ENCODE results near the gene CCDC17. TPM values are rescaled to one million over a fixed set of nuclear protein-coding genes. Genes with fewer than 3 reads are reported as not detected.

CCDC17 gene
- total and polyA plus RNA-seq, 2 experiments from 2014 or later = 0.57 to 2.2 TPM

GRCh38 chr1:45620588-45621500 lies 3.0 kb downstream of the CCDC17 start:
- Mint-ChIP-seq H3K9me3 (no peaks in the 10 kb centered on the region), H3K27me3 (ENCODE audit: insufficient read depth, low read depth, poor library complexity) (peaks cover 25% of the 10 kb centered on the region), H3K27ac (0 out of 2 replicates have a peak overlapping the region, but pooled peaks have one; percentile 56), H3K4me3 (no peak overlapping the region), H3K4me1 (peaks cover 7% of the 10 kb centered on the region), H3K36me3 (ENCODE audit: low read depth) (peaks cover 50% of the 10 kb centered on the region)
- Histone ChIP-seq H3K79me2 (replicated peaks; ENCODE audit: insufficient read depth) (no peaks in the 10 kb centered on the region), H3K36me3 (ENCODE audit: insufficient read depth) (peaks cover 26% of the 10 kb centered on the region), H3K4me1 (ENCODE audit: insufficient read depth) (peaks cover 10% of the 10 kb centered on the region; the same call in 1 of the 2 replicates), H3K4me2 (no peak overlapping the region), H2AFZ (no peak overlapping the region), H4K20me1 (replicated peaks; ENCODE audit: insufficient read depth) (peaks cover 33% of the 10 kb centered on the region), H3F3A (replicated peaks; ENCODE audit: low read depth) (peaks cover 77% of the 10 kb centered on the region), H3K27me3 (ENCODE audit: insufficient read depth) (no peaks in the 10 kb centered on the region), H3K4me3 (no peak overlapping the region), H3K27ac (ENCODE audit: low read depth) (peak overlapping the region; percentile 34; the same call in 1 of the 2 replicates), H3K9me2 (ENCODE audit: insufficient read depth) (no peaks in the 10 kb centered on the region)
- peak; percentile 1; the same call in 2 of the 3 replicates for ATAC-seq
- DNase-seq (ENCODE audit: low spot score) = no peak
- TF ChIP-seq, protein P1, sequence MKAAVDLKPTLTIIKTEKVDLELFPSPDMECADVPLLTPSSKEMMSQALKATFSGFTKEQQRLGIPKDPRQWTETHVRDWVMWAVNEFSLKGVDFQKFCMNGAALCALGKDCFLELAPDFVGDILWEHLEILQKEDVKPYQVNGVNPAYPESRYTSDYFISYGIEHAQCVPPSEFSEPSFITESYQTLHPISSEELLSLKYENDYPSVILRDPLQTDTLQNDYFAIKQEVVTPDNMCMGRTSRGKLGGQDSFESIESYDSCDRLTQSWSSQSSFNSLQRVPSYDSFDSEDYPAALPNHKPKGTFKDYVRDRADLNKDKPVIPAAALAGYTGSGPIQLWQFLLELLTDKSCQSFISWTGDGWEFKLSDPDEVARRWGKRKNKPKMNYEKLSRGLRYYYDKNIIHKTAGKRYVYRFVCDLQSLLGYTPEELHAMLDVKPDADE (IDR thresholded peaks at IDR 0.05) = no peak
- TF ChIP-seq EZH2phosphoT487 (IDR thresholded peaks at IDR 0.05; ENCODE audit: unreplicated experiment) = no peak
- TF ChIP-seq, protein P2, sequence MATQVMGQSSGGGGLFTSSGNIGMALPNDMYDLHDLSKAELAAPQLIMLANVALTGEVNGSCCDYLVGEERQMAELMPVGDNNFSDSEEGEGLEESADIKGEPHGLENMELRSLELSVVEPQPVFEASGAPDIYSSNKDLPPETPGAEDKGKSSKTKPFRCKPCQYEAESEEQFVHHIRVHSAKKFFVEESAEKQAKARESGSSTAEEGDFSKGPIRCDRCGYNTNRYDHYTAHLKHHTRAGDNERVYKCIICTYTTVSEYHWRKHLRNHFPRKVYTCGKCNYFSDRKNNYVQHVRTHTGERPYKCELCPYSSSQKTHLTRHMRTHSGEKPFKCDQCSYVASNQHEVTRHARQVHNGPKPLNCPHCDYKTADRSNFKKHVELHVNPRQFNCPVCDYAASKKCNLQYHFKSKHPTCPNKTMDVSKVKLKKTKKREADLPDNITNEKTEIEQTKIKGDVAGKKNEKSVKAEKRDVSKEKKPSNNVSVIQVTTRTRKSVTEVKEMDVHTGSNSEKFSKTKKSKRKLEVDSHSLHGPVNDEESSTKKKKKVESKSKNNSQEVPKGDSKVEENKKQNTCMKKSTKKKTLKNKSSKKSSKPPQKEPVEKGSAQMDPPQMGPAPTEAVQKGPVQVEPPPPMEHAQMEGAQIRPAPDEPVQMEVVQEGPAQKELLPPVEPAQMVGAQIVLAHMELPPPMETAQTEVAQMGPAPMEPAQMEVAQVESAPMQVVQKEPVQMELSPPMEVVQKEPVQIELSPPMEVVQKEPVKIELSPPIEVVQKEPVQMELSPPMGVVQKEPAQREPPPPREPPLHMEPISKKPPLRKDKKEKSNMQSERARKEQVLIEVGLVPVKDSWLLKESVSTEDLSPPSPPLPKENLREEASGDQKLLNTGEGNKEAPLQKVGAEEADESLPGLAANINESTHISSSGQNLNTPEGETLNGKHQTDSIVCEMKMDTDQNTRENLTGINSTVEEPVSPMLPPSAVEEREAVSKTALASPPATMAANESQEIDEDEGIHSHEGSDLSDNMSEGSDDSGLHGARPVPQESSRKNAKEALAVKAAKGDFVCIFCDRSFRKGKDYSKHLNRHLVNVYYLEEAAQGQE (IDR thresholded peaks at IDR 0.05; ENCODE audit: unreplicated experiment) = no peak
- TF ChIP-seq CREB1 (CRISPR knock-in tag; IDR thresholded peaks at IDR 0.05; ENCODE audit: low read depth) = no peak
- no peak for TF ChIP-seq POLR2AphosphoS5 (IDR thresholded peaks at IDR 0.05; ENCODE audit: low read depth)
- TF ChIP-seq STAT1 (IDR thresholded peaks at IDR 0.05; ENCODE audit: unreplicated experiment) = no peak
- TF ChIP-seq, protein P3, sequence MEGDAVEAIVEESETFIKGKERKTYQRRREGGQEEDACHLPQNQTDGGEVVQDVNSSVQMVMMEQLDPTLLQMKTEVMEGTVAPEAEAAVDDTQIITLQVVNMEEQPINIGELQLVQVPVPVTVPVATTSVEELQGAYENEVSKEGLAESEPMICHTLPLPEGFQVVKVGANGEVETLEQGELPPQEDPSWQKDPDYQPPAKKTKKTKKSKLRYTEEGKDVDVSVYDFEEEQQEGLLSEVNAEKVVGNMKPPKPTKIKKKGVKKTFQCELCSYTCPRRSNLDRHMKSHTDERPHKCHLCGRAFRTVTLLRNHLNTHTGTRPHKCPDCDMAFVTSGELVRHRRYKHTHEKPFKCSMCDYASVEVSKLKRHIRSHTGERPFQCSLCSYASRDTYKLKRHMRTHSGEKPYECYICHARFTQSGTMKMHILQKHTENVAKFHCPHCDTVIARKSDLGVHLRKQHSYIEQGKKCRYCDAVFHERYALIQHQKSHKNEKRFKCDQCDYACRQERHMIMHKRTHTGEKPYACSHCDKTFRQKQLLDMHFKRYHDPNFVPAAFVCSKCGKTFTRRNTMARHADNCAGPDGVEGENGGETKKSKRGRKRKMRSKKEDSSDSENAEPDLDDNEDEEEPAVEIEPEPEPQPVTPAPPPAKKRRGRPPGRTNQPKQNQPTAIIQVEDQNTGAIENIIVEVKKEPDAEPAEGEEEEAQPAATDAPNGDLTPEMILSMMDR (conservative IDR thresholded peaks at IDR 0.05; ENCODE audit: low read depth in 2 of 2) = no peak
- no peak for TF ChIP-seq JUNB (IDR thresholded peaks at IDR 0.05; ENCODE audit: unreplicated experiment)
- no peak for TF ChIP-seq NANOG (IDR thresholded peaks at IDR 0.05; ENCODE audit: borderline replicate concordance)
- no peak for TF ChIP-seq ZNF331 (CRISPR knock-in tag; IDR thresholded peaks at IDR 0.05; ENCODE audit: low read depth)
- TF ChIP-seq ZNF462 (CRISPR knock-in tag; IDR thresholded peaks at IDR 0.05) = no peak
- TF ChIP-seq ZNF114 (CRISPR knock-in tag; IDR thresholded peaks at IDR 0.05) = no peak
- no peak for TF ChIP-seq EZH2 (IDR thresholded peaks at IDR 0.05; ENCODE audit: low read depth, unreplicated experiment)

Data from GM23338 (cell line).